ENCODE data around the gene FREY1.
"Not testable (repeated sequence)": the region's sequence is repeated elsewhere in the genome, so short reads cannot be mapped to it uniquely, and the experiment has no call there.

The FREY1 gene

GRCh38 chr11:45913942-45914635 lies 7.0 kb upstream of the FREY1 start:
- no peak for DNase-seq (ENCODE audit: low spot score)

GRCh38 chr11:45913514-45913913 lies 6.4 kb upstream of the FREY1 start:
- no peak for DNase-seq (ENCODE audit: low spot score)

- no peak for DNase-seq (ENCODE audit: low spot score)
These were observed 3.6 kb upstream of the FREY1 start for GRCh38 chr11:45910623-45911022.

GRCh38 chr11:45909594-45910475 lies 2.8 kb upstream of the FREY1 start:
- no peak for DNase-seq (ENCODE audit: low spot score)

- DNase-seq (ENCODE audit: low spot score): no peak
These were observed 870 bp upstream of the FREY1 start for GRCh38 chr11:45907911-45908370.

- no peak for DNase-seq (ENCODE audit: low spot score)
These were observed 882 bp downstream of the FREY1 start for GRCh38 chr11:45906096-45906682.

GRCh38 chr11:45905576-45905975 lies 1.5 kb downstream of the FREY1 start:
- not testable (repeated sequence) for DNase-seq (ENCODE audit: low spot score)

GRCh38 chr11:45905095-45905494 lies 2.0 kb downstream of the FREY1 start:
- DNase-seq (ENCODE audit: low spot score): no peak

GRCh38 chr11:45904309-45904915 lies 2.7 kb downstream of the FREY1 start:
- no peak for DNase-seq (ENCODE audit: low spot score)

- DNase-seq (ENCODE audit: low spot score): no peak
These were observed 4.4 kb downstream of the FREY1 start for GRCh38 chr11:45902452-45903380.

- no peak for DNase-seq (ENCODE audit: low spot score)
These were observed 5.4 kb downstream of the FREY1 start for GRCh38 chr11:45901626-45902025.

- no peak for DNase-seq (ENCODE audit: low spot score)
These were observed 6.0 kb downstream of the FREY1 start for GRCh38 chr11:45900916-45901617.

GRCh38 chr11:45900175-45900800 lies 6.8 kb downstream of the FREY1 start:
- DNase-seq (ENCODE audit: low spot score): not testable (repeated sequence)

GRCh38 chr11:45899448-45900174 lies 7.5 kb downstream of the FREY1 start:
- peak; percentile 67 for DNase-seq (ENCODE audit: low spot score)

- DNase-seq (ENCODE audit: low spot score): no peak
These were observed 8.0 kb downstream of the FREY1 start for GRCh38 chr11:45899086-45899447.

GRCh38 chr11:45897556-45897955 lies 9.5 kb downstream of the FREY1 start:
- no peak for DNase-seq (ENCODE audit: low spot score)

GRCh38 chr11:45896422-45896984 lies 10.6 kb downstream of the FREY1 start:
- no peak for DNase-seq (ENCODE audit: low spot score)

- no peak for DNase-seq (ENCODE audit: low spot score)
These were observed 11.4 kb downstream of the FREY1 start for GRCh38 chr11:45895553-45896259.
